HG02642 (cell line): Measurements from ENCODE around the gene PLD1.
"Not testable (repeated sequence)": the region's sequence is repeated elsewhere in the genome, so short reads cannot be mapped to it uniquely, and the experiment has no call there.

Experiments used
- ATAC-seq: cut with Tn5 transposase; IDR thresholded peaks from one replicate; pipeline ENCODE4 v1.9.1; 2021; ENCODE audit warnings: mild to moderate bottlenecking; ENCODE audit not compliant: unreplicated experiment, poor library complexity

PLD1 gene

DNA sequence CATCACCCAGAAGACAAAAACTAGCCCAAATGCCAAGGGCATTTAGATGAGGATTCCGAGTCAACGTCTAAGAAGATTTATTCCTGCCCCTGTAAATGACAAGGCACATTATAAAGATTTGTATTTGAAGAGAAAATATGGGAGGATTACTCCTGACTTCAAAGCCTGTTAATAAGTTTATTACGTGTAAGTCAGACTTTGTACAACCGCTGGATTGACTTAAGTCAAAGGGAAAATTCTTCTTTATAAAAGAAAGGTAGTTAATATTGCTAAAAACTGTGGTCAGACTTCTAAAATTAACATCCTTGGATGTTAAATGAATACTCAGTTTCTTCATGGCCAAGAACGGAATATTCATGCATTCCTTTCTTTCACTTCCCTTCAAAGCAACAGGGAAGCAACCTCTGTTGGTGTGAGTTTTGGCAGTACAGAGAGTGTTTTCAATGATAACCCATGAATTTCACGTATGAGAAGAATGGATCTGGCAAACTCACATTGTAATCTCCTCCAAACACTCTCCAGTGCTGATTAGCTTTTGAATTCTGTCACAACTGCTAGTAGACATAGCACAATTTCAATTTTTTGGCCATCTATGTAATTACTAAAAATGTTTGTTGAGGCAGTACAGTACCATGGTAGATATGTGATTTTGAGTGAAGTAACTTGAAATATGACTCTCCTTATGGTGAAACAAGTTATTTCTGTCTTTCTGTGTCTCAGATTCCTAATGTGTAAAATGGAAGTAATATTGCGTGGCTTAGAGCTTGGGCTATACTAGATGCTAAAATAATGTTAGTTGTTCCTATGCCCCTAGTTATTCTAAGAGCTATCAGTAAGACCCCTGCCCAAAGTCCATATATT lies 62.0 kb downstream of the PLD1 start:
- no peak for ATAC-seq

DNA sequence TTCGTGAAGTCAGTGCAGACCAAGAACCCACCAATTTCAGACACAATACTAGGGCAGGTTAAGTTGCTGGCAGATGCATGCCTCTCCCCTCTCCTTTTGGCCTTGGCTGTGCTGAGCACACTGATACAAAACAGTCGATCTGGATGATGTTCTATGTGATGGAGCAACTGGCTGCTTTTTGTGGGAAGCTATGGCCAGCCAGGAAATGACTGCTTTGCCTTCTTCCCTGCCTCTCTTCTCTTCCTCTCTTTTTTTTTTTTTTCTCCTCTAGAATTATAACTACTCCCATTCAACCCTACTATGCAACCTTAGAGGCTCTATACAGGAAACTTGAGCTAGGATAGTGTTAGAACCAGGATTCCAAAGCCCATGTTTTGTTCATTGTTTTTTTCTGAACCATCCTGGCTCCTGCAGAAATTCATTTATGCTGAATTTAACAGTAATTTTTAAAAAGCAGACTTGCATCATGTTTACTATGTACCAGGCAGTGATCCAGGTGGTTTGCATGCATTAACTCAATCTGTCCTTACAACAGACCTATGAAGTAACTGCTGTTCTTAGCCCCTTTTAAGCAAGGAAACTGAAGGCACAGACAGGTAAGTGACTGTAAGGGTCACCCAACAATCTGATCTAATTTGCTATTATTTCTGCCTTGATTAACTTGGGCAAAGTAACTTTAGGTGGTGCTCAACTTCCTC lies 62.9 kb downstream of the PLD1 start:
- ATAC-seq: no peak

DNA sequence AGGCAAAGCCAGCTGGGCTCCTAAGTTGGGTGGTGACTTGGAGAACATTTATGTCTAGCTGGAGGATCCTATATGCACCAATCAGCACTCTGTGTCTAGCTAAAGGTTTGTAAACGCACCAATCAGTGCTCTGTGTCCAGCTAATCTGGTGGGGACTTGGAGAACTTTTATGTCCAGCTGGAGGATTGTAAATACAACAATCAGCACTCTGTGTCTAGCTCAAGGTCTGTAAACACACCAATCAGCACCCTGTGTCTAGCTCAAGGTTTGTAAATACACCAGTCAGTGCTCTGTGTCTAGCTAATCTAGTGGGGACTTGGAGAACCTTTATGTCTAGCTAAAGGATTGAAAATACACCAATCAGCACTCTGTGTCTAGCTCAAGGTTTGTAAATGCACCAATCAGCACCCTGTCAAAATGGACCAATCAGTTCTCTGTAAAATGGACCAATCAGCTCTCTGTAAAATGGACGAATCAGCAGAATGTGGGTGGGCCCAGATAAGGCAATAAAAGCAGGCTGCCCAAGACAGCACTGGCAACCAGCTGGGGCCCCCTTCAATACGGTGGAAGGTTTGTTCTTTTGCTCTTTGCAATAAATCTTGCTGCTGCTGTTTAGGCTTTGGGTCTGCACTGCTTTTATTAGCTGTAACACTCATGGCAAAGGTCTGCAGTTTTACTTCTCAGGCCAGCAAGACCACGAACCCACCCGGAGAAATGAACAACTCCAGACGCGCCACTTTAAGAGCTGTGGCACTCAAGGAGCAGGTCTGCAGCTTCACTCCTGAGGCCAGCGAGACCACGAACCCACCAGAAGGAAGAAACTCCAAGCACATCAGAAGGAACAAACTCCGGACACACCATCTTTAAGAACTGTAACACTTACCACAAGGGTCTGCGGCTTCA lies 63.7 kb downstream of the PLD1 start:
- ATAC-seq: not testable (repeated sequence)

DNA sequence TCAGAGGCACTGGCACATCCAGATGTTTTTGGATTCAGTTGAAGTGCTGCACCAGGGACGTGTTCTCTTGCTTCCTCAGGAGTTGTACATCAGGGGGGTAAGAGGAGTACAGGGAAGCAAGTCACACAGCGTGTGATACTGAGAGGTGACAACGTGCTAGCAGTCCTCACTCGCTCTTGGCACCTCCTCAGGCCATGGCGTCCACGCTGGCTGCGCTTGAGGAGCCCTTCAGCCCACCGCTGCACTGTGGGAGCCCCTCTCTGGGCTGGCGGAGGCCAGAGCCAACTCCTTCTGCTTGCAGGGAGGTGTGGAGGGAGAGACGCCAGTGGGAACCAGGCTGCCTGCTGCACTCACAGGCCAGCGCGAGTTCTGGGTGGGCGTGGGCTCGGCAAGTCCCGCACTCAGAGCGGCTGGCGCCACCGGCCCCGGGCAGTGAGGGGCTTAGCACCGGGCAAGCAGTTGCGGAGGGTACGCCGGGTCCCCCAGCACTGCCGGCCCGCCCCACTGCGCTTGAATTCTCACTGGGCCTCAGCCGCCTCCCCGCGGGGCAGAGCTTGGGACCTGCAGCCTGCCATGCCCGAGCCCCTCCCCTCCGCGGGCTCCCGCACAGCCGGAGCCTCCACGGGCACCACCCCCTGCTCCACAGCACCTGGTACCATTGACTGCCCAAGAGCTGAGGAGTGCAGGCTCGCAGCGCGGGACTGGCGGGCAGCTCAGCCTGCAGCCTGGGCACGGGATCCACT lies 64.5 kb downstream of the PLD1 start:
- ATAC-seq: no peak

DNA sequence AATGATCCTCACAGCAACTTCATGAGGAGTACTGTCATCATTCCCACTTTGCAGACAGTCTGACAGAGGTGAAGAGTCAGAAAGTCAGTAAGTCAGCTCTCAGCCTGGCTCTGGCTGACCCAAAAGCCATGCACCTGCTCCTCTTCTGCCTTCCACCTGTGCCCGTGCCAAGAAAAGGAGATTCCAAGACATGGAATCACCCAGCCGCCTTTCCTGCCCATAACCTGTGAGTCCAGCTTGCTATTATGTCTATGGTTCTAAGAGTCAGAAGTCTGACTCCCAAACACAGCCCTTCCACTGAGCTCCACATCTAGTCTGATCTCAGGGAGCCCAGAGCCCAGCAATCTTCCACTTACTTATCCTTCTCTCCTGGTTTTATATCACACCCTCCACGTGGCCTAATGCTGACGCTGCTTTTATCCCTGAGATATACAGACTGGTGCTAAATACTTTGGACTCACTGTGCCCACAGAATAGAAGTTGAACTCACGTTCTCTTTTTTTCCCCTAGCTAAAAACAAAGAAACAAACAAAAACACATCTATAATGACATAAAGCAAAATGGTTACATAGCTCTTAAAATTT lies 66.0 kb downstream of the PLD1 start:
- ATAC-seq: no peak

DNA sequence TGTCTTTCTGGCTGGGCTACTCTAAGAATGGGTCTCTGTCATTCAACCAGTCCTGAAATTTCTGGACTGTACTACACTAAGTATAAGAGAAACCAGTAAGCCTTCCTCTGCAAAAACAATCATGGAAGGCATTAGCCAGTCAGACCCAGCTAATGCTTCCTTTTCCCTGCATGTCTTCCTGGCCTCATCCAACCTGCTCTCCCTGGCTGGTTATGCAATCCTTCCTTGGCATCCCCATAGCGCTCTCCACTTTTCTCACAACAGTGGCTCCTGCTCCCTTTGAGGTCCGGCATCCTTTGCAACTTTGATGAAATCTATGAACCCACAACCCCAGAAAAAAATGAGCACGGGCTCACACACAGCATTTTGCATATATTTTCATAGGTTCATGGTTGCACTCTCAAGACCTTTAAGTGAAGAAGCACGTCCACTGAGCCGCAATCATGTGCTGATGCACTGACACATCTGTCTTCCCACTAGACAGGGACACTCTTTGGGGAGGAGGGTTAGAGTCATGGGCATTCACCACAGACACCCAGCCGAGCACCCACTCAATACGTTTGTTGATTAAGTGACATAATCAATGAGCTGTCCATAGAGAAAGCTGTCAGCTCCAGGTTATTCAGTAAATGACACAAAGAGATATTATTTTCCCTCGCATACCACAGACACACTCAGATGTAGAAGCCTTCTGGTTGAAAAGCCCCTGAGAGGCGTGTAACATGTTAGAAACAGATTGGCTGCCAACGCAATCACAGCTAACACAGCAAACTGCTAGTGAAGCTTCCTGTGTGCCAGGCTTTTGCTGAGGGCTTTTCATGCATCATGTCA lies 66.7 kb downstream of the PLD1 start:
- ATAC-seq: no peak

DNA sequence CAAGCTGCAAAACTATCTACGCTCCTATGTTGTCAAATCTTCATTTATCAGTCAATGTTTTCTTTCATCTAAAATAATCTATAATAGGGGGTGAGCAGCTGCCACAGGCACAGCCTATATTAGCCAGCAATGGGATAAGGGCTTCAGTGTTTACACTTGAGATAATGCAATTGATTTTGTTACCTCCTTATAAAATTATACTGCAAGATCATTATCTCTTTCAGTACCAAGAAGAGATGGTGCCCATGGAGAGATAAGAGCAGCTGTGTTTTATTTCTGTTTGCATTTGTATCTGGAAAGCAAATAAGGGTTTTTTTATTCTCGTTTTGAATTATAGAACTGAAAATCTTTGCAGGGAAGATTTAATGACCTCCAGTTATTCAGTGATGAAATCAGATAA lies 68.9 kb downstream of the PLD1 start:
- no peak for ATAC-seq

DNA sequence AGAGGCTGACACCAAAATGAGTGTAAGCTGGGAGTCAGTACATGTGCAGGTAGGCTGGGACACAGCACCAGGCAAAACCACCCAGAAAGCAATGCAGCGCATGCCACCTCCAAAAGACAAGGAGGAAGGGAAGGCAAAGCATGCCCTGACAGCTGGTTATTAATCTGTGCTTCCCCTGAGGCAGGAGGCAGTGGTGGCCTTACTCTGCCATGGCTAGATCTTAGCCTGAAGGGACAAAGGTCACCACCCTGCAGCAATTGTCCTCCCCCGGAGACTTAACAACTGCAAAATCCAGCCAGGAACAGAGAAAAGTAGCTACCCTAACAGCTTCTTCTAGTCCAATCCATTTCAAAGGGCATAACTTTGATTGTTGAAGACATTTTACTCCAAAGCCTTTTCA lies 73.7 kb downstream of the PLD1 start:
- ATAC-seq: no peak

DNA sequence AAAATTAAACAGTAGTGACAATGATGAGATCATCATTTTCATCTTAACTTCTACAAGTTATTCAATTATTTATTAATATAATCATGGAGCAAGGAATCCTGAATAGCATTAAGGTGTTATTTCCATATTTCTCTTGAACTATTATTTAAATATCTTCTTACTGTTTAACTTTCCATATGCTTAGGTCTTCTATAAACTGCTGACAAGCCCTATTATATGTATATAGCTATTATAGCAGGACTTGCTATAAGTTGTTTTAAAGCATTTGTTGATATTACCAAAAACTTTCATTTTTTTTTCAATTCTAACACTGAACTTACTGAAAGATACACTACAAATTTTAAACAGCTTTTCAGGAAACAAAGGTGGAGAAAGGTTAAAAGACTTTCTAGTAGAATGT lies 76.7 kb downstream of the PLD1 start:
- no peak for ATAC-seq

DNA sequence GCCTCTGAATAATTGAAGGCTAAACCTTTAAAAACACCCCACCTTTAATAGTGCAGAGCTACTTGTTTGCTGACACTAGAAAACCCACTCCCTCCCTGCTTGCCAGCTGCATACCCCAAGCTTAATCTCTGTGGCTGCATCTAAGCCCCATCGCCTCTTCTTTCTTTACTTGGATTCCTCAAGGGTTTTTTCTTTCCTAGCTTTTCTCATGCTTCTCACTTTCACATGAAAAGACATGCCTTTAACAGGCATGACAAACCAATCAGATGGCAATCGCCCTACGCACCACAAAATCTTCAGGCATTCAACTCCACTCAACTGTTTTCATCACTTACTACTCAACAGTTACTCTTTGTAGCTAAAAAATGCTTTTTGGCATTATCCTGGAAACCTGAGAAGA lies 77.5 kb downstream of the PLD1 start:
- no peak for ATAC-seq

DNA sequence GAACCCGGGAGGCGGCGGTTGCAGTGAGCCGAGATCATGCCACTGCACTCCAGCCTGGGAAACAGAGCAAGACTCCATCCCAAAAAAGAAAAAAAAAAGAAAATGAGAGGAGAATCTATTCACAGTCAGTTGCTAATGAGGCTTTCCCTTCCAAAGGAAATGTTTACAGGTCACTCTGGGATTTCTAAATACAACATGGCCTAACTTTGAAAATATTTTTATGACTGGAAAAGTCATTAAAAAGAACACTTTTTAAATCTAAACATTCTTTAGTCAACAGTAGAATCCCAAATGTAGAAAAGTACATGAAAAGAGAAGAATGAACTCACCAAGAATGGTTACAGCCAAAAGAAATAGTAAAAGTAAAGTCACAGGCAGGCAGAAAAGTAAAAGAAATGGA lies 78.6 kb downstream of the PLD1 start:
- ATAC-seq: no peak

DNA sequence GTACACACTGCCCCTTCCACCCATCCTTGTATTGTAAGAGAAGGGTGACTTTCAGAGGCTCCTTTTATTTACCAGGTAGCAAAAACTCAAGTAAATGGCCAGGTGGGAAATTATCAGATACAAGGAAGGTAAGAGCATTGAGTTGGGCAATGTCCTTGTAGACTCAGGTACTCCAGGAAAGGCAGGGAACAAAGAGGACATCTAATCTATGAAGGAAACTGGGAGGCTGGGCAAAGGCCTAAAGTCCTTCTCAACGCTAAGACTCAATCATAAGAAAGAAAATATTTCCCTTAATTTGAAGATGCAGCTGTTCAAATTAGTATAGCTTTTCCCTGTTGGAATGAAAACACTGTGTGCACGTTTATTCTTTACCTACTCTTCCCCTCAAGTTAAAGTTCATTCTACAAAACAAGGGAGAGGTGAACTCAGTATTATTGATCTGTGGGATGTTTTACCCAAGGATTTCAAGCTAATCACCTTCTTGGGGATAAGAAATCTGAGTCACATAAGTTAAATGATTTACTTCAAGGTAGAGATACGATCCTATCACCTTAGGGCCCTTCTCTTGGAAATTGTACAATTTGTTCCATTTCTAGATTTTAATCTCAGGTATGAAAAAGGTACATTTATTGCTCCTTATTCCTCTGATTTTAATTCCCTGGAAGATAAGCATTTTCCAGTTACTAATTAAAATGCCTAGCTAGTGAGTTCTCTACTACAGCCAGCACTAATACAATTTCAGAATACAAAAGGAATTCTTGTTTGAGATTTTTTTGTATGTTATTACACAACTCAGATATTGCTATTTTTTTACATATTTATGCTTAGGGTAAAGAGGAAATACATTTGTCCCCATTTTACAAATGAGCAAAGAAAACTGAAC lies 80.6 kb downstream of the PLD1 start:
- ATAC-seq: no peak

DNA sequence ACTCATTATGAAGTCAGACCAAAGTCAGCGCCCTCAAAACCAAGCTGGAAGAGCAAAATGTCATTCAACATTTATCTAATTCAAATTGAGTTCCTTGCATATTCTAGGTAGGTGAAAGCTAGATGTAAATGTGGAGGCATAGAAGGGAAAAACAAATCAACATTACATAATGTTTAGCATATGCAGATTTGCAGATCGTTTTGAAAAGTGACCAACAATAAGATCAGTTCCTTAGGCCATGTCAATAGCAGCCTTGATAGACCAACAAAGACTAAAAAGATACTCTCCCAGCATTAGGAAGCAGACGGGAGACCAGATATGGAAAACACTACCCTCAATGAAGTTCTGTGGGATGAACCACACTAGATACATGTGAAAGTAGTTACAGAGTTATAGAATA lies 83.0 kb downstream of the PLD1 start:
- no peak for ATAC-seq

DNA sequence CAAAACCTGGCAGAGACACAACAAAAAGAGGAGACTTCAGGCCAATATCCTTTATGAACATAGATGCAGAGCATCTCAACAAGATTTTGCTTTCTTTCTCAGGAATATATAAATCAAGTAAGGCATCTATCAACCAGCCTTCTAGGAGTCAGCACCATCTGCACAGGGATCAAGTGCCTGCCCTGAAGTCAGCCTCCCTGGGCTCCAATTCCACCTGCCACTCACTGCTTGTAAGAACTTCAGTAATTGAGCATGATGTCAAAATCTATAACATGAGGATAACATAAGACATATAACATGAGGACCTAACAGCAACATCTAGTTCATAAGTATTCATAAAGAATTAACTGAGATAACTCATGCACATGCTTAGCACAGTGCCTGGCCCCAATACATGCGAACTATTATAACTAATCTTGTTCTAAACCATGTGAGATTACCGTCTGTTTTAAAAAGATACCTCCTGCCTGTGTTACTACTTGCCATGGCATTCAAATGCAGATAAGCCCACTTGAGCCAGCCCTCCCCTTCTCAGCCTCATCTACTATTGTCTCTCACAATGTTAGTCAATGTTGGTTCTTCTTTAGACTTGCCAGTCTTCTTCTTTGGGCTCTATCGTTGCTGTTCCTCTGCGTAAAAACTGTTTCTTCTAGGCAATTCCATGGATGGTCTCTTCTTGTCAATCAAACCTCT lies 91.6 kb downstream of the PLD1 start:
- no peak for ATAC-seq

DNA sequence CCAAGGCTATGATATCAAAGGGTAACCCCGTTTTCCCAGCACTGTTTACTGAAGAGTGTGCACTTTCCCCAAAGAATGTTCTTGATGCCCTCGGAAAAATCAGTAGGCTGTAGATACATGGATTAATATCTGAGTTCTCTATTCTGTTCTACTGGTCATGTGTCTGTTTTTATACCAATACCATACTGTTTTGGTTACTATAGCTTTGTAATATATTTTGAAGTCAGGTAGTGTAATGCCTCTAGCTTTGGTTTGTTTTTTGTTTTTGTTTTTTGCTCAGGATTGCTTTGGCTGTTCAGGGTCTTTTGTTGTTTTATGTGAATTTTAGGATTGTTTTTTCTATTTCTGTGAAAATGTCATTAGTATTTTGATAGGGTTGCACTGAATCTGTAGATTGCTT lies 95.1 kb downstream of the PLD1 start:
- ATAC-seq: no peak

DNA sequence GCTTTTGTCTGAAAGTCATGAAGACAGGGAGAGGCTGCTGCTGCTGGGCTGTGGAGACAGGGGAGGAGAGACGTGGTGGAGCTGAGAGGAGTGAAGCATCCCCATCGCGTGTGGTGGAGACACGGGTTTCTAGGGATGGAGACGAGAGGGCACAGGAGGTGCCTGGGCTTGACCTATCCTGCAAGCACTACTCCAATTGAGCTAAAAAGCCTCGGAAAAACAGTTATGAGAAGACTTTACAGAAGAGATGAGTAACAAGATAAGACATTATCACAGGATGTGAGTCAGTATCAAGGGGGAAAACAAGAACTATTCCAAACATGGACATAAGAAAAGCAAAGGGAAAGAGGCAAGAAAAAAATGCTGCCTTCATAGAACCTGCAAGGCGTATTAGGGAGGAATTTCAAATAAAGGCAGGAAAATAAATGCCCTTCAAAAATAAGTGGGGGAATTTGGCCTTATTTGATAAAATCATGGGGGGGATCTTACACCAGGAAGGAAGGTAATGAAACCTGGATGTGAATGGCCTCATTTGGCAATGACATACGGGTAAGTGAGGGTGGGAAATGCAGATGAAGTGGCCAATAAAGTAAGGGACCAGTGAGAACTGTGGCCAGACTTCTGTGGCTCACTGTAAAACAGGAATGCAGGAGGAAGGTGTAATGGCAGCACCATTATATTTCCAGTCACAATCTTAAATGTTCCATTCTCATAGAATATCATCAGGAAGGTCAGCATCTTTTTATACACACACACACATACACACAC lies 97.9 kb downstream of the PLD1 start:
- no peak for ATAC-seq
